Adipocyte (in vitro differentiated cells): ENCODE data around the gene RUNX1.

Experiments used
- DNase-seq: peaks from one replicate; pipeline ENCODE4 v3.0.0-alpha.2; 2015; ENCODE audit warnings: low read depth
- H3K27me3 ChIP-seq: replicated peaks from 2 replicates; pipeline ENCODE4 v1.7.0; 2013; ENCODE audit warnings: mild to moderate bottlenecking, low read length, moderate library complexity; ENCODE audit not compliant: control insufficient read depth, insufficient read depth
- H3K36me3 ChIP-seq: 2 replicates; pipeline ENCODE4 v1.7.0; 2013; ENCODE audit warnings: low read length, mild to moderate bottlenecking, moderate library complexity; ENCODE audit not compliant: control insufficient read depth, insufficient read depth, severe bottlenecking
- H3K4me1 ChIP-seq: 2 replicates; pipeline ENCODE4 v1.7.0; 2013; ENCODE audit warnings: mild to moderate bottlenecking, low read length, moderate library complexity; ENCODE audit not compliant: control insufficient read depth, insufficient read depth
- H3K4me3 ChIP-seq: 2 replicates; pipeline ENCODE4 v1.7.0; 2013; ENCODE audit warnings: mild to moderate bottlenecking, low read length, moderate library complexity
- H3K9ac ChIP-seq: 2 replicates; pipeline ENCODE4 v1.7.0; 2013; ENCODE audit warnings: mild to moderate bottlenecking, low read length, moderate library complexity
- H3K9me3 ChIP-seq: 2 replicates; pipeline ENCODE4 v1.7.0; 2013; ENCODE audit warnings: mild to moderate bottlenecking, low read length, moderate library complexity; ENCODE audit not compliant: control insufficient read depth

The RUNX1 gene

DNA sequence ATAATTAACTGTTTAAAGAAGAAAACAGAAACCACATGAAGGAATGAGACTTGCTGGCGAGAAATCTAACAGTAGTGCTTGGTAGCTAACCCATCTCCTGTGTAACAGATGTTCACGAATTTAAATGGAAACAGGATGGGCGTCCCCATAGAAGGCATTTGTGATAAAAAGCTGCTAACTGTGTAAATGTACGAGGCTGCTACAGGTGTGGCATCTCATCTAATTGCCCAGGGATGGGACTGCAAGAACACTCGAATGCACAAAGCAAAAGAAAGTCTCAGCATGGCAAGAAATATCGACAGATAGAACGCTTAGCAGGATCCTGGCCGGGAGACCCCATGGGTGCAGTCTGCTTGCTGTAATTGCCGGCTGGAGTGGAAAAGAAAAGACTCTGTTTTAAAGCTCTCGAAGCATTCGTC lies 112.7 kb downstream of the RUNX1 start:
- DNase-seq, result no peak
- Histone ChIP-seq H3K27me3 (no peaks in the 10 kb centered on the region), H3K4me3 (no peak overlapping the region), H3K9ac (no peak overlapping the region), H3K36me3 (no peaks in the 10 kb centered on the region), H3K9me3 (no peaks in the 10 kb centered on the region), H3K4me1 (peaks cover 32% of the 10 kb centered on the region)

GRCh38 chr21:34935898-34936297 lies 113.2 kb downstream of the RUNX1 start:
- no peak overlapping the region for H3K4me3 ChIP-seq
- DNase-seq, result no peak
- no peak overlapping the region for H3K9ac ChIP-seq
- peaks cover 32% of the 10 kb centered on the region for H3K4me1 ChIP-seq
- H3K27me3 ChIP-seq, result no peaks in the 10 kb centered on the region
- H3K36me3 ChIP-seq, result no peaks in the 10 kb centered on the region
- H3K9me3 ChIP-seq, result no peaks in the 10 kb centered on the region

- Histone ChIP-seq H3K9me3 (no peaks in the 10 kb centered on the region), H3K36me3 (no peaks in the 10 kb centered on the region), H3K4me3 (no peak overlapping the region)
These were observed 113.7 kb downstream of the RUNX1 start for GRCh38 chr21:34935452-34935851.

GRCh38 chr21:34934350-34934749 lies 114.8 kb downstream of the RUNX1 start:
- no peak overlapping the region for H3K4me3 ChIP-seq
- DNase-seq, result no peak
- peaks cover 29% of the 10 kb centered on the region for H3K4me1 ChIP-seq
- no peaks in the 10 kb centered on the region for H3K9me3 ChIP-seq
- no peaks in the 10 kb centered on the region for H3K27me3 ChIP-seq
- no peak overlapping the region for H3K9ac ChIP-seq
- H3K36me3 ChIP-seq, result no peaks in the 10 kb centered on the region

More at GRCh38 chr21:34935452-34935851, 113.7 kb downstream of the RUNX1 start:
- DNase-seq, result no peak
- H3K9ac ChIP-seq, result no peak overlapping the region
- H3K27me3 ChIP-seq, result no peaks in the 10 kb centered on the region
- H3K4me1 ChIP-seq, result peaks cover 32% of the 10 kb centered on the region

- Histone ChIP-seq H3K27me3 (no peaks in the 10 kb centered on the region), H3K4me3 (no peak overlapping the region), H3K4me1 (peaks cover 23% of the 10 kb centered on the region), H3K9ac (no peak overlapping the region), H3K36me3 (no peaks in the 10 kb centered on the region), H3K9me3 (no peaks in the 10 kb centered on the region)
- no peak for DNase-seq
These were observed 115.3 kb downstream of the RUNX1 start for GRCh38 chr21:34933609-34934335.

DNA sequence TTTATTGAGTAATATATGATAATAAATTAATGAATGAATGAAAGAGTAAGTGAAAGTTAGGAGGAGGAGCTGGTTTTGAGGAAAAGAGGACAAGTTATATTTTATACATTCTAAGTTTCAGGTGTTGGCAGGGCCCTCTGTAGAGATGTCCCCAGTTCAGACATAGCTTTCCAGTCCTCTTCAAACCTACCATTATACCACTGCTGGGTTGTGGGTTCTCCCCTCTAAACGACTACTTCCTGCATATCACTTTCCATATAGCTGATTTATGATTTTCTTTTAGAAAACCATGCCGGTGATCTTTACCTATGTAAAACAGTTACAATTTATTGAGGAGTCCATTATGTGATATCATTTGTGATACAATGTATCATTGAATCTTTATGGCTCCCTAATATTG lies 116.9 kb downstream of the RUNX1 start:
- Histone ChIP-seq H3K9ac (no peak overlapping the region), H3K27me3 (no peaks in the 10 kb centered on the region), H3K4me1 (peaks cover 19% of the 10 kb centered on the region), H3K36me3 (no peaks in the 10 kb centered on the region), H3K9me3 (no peaks in the 10 kb centered on the region), H3K4me3 (no peak overlapping the region)
- no peak for DNase-seq

- Histone ChIP-seq H3K9ac (no peak overlapping the region), H3K36me3 (no peaks in the 10 kb centered on the region), H3K27me3 (no peaks in the 10 kb centered on the region), H3K9me3 (no peaks in the 10 kb centered on the region), H3K4me1 (peaks cover 28% of the 10 kb centered on the region), H3K4me3 (no peak overlapping the region)
- peak; percentile 45 for DNase-seq
These were observed 118.1 kb downstream of the RUNX1 start for GRCh38 chr21:34930971-34931370.

GRCh38 chr21:34928637-34929036 lies 120.5 kb downstream of the RUNX1 start:
- no peaks in the 10 kb centered on the region for H3K9me3 ChIP-seq

DNA sequence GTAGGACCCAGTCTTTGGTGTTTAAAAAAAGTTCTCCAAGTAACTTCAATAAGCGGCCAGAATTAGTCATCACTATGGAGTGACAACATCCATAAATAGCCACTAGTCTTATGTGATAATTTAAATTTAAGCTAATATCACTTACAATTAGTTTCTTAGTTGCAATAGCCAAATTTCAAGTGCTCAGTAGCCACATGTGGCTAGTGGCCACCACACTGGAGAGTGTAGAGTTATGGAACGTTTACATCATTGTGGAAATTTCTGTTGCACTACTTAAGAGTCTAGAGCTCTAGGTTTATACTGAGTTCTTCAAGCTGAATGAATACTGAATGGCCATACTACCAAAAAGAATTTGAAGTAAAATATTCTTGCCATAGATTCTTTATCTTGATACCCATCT lies 121.1 kb downstream of the RUNX1 start:
- no peaks in the 10 kb centered on the region for H3K36me3 ChIP-seq
- peaks cover 21% of the 10 kb centered on the region for H3K4me1 ChIP-seq
- no peak overlapping the region for H3K9ac ChIP-seq
- no peak overlapping the region for H3K4me3 ChIP-seq
- DNase-seq, result no peak
- H3K27me3 ChIP-seq, result no peaks in the 10 kb centered on the region
- H3K9me3 ChIP-seq, result no peaks in the 10 kb centered on the region

More at GRCh38 chr21:34928637-34929036, 120.5 kb downstream of the RUNX1 start:
- no peak overlapping the region for H3K4me3 ChIP-seq
- H3K4me1 ChIP-seq, result peaks cover 21% of the 10 kb centered on the region
- DNase-seq, result no peak
- H3K36me3 ChIP-seq, result no peaks in the 10 kb centered on the region
- H3K27me3 ChIP-seq, result no peaks in the 10 kb centered on the region
- H3K9ac ChIP-seq, result no peak overlapping the region

DNA sequence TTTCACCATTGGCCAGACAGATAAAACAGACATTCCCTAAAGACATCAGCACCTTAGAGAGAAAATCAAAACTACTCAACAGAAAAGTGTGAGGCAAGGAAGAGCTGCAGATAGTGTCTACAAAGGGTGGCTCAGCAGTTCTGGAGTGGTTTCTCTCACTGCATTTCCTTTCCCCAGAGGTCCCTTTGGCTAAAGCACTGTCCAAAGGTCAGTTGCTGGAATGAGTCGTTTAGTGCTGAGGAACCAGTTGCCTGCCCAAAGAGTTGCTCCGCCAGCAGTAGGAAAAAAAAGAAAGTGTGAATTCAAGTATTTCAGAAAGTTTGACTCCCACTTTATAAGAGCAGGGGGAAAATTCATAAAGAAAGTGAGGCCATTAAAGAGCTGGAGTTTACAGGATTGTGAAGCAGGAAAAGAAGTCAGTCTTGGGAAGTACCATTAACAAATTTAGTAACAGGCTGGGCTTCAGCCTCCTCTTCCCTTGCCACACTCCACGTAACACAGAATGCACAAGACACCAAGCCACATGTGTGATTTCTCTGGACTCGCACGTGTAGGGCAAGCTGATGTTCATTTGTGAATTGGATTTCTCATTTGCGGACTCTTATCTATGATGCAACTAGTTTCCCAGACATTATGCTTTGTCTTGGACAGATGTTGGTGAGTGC lies 122.2 kb downstream of the RUNX1 start:
- Histone ChIP-seq H3K9ac (peak overlapping the region; percentile 65), H3K27me3 (no peaks in the 10 kb centered on the region), H3K4me1 (peaks cover 21% of the 10 kb centered on the region)

DNA sequence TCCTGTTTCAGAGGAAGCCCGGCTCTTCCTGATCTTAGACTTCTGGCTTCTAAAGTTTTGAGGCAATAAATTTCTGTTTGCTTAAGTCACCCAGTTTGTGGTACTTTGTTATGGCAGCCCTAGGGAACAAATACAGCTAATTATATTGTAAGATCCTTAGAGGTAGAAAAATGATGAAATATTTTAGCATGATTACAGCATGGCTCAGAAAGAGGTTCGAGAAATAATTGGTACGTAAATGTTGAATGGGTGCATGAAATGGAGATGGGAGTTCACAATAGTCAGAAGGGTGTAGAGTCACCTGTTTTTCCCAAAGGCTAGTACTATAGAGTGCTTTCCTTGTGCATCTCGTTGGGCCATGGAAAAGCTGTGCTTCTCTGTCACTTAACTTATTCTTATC lies 123.5 kb downstream of the RUNX1 start:
- H3K9me3 ChIP-seq, result no peaks in the 10 kb centered on the region
- DNase-seq, result no peak
- peaks cover 21% of the 10 kb centered on the region for H3K4me1 ChIP-seq
- H3K4me3 ChIP-seq, result no peak overlapping the region
- H3K36me3 ChIP-seq, result no peaks in the 10 kb centered on the region
- H3K27me3 ChIP-seq, result no peaks in the 10 kb centered on the region
- no peak overlapping the region for H3K9ac ChIP-seq

More for the DNA sequence above, 122.2 kb downstream of the RUNX1 start:
- Histone ChIP-seq H3K4me3 (peak overlapping the region; percentile 59), H3K36me3 (no peaks in the 10 kb centered on the region), H3K9me3 (no peaks in the 10 kb centered on the region)
- peak; percentile 27 for DNase-seq
